GM21619 (cell line): Measurements from ENCODE around the gene CHAD.
"Not testable (repeated sequence)": the region's sequence is repeated elsewhere in the genome, so short reads cannot be mapped to it uniquely, and the experiment has no call there.

Experiments
- ATAC-seq: cut with Tn5 transposase; IDR thresholded peaks from one replicate; pipeline ENCODE4 v1.9.1; 2021; ENCODE audit not compliant: unreplicated experiment

Gene CHAD

DNA sequence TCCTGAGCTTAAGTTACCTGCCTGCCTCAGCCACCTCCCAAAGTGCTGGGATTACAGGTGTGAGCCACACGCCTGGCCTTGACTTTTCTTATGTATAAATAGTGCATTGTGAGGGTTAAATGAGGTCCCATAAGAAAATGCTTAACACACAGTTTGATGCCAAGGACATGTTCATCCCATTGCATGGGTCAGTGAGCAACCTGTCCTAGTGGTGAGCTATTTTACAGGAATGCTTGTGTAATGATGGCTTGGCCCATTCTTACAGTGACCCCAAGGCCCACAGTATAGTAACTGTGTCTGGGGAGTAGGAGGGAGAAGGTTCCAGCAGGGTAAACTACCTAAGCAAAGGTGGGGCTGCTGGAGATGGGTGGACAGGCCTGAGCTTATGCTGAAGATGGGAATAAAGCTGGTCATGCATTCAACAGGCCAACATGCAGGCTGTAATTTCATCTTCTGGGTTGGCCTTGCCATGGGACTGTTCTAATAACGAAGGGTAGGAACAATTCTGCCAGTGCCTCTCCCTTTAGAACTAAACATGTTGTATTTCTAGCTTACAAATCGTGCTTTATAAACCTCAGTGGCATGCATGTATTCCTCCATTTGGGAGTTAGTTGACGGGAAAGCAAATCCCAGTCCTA, 36.4 kb downstream of the CHAD start:
- ATAC-seq = no peak

DNA sequence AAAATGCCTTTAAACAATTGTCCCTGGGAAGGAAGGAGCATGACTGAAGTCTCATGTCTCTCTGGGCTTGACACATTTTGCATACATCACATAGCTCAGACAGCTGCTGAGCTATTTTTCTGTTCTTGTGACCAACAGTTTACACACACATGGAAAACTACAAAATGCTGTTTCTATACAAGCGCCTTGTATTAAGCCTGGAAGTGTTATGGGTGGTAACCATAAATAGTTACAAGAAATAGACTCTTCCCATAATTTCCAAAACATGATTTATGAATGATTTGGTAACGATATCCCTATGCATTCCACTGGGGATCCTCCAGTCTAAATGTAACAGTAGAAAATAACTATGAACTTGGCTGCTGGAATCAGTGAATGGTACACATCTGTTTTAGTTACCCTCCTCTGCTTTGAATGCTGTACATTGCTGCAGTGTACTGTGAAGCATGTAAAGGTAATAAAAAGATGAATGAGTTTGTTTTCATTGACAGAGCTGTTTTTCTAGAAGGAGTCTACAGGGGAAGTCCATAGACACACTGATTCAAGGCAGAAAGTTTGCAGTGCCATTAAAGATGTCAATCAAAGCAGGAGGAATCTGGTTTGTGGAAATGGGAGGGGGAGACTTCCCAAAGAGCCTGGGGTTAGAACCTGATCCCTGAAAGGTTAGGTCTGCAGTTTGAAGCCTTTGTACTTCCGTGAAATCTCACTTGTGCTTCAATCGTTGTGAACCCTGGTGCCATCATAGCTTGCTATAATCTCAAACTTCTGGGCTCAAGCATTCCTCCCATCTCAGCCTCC, 37.7 kb downstream of the CHAD start:
- no peak for ATAC-seq

DNA sequence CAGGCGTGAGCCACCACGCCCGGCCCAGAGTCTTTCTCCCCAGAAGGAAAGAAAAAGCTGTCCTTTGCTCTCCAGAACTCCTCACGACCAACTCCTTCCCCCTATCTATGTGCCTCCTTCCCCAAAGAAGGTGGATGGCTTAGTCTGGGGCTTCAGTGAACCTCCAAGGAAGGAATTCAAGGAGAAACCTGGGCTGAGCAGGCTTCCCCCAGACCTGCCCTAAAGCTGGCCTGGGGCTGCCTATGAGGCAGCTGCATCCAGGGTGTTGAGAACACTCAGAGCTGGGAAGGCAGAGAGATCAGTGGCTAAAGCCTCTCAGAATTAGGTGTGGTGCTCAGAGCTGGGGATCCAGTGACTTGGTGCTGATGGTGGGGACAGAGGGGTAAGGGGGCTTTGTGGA, 38.9 kb downstream of the CHAD start:
- no peak for ATAC-seq

DNA sequence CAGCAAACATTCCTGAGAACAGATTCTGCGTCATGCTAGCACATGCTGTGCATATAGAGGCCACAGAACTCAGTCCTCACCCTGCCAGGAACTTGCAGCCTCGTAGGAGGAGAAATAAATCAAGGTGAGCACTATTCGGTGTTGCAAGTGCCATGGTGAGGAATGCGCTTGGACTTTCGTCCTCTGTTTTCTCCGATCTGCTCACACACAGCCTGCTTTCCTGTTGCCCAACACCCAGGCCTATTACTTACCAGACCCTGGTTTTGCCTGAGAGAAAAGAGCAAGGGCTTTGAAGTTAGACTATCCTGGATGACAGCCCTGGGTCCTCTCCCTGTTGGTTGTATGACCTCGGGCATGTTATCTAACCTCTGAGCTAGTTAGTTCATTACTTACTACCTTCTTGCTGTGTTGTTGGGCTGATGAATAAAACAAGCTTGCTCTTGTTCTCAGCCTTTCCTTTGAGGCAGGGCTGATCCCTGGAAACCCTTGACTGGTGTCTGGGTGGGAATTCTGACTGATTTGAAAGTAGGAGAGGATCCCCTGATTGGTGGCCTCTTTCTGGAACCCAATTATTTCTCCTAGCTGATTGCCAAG, 39.8 kb downstream of the CHAD start:
- no peak for ATAC-seq

DNA sequence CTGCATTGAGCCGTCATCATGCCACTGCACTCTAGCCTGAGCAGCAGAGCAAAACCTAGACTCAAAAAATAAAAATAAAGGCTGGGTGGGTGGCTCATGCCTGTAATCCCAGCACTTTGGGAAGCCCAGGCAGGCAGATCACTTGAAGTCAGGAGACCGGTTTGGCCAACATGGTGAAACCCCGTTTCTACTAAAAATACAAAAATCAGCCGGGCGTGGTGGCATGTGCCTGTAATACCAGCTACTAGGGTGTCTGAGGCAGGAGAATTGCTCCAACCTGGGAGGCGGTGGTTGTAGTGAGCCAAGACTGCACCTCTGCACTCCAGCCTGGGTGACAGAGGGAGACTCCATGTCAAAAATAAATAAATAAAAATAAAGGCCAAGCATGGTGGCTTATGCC, 40.6 kb downstream of the CHAD start:
- ATAC-seq = not testable (repeated sequence)

DNA sequence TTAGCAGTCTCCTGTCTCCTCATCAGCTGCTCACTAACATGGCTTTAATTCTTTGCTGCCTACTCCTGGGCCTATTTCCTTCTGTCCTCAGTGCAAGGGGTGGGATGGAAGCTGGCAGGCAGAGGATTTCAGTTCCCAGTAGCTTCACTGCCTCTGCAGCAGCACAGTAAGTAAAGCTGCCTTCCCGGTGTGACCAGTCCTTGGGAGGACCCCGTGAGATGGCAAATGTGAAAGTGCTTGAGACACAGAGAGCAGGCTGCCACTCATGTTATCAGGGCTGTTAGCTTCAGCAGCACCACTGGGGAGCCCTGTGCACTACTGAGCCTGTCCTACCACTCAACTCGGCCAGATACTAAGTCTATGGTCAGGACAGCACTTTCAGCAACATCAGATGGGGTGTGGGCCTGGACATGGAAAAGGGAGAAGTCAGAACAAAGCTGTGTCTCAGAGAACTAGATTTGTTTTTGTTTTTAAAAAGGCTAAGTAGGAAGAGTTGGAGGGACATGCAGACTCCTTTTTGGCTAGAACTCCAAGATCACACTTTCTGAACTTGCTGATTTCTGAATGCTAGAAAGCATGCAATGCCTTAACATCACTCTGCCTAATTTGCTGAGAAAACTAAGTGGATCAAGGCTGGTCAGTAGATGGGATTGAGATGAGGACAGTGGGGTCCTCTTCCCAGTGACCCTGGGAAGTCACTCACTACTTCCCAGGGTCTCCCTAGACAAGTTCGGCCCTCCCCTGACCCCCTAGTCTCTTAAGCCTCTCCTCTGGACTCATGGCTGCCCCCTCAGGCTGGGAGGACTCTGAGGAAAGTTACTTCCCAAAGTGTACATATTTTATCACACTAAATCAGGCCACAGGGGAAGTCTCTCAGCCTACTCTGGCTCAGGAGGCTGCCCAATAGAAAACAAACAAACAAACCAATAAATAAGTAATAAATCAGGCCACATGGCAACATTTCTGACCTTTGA, 41.6 kb downstream of the CHAD start:
- ATAC-seq = peak; percentile 20

DNA sequence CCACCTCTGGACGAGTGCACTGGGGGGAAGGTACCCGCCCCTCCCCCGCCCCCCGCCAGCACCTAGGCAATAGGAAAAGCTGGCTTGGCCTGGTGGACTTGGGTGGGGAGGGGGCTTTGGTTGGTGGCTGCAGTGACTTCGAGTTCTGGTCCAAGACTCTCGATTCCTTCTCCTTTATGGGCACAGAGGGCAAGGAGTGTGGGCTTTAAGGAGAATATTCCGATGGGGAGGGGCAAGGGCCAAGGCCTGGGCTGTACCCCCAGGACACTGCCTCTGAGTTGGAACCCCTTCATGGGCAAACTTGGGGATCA, 42.3 kb downstream of the CHAD start:
- no peak for ATAC-seq

DNA sequence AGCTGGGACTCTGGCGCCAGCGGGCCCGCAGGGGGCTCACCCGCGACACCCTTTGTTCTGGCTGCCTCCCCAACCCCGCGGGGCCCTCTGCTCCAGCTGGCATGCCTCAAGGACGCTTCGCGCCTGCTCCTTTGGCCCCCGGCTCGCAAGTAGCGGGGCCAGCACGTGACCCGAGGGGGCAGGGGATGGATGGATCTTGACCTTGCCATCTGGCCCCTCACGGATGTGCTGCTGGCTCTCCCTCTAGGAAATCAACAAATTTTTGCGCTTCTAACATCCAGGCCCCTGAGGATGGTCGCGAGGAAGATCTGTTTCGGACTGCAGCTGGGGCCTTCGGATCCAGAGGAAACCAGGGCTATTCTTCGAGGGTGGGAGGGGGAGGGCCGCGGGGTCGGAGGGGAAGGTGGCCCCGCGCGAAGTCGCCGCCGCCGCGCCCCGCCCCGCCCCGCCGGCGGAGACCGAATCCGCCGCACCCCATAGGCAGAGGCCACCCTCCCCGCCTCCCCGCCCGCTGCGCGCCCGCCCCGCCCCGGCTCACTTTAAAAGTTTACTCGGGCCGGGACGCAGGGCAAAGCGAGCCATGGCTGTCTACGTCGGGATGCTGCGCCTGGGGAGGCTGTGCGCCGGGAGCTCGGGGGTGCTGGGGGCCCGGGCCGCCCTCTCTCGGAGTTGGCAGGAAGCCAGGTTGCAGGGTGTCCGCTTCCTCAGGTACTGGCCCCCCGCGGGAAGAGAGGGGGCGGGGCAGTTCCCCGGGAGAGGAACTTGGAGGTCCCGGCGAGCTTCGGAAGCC, 42.8 kb downstream of the CHAD start, which contains the start of gene ACSF2:
Gene ACSF2 (plus strand): TSS at position 537 of the 790 bp plus-strand sequence. CDS start 44 bp downstream, at position 581.
- ATAC-seq = peak; percentile 47

DNA sequence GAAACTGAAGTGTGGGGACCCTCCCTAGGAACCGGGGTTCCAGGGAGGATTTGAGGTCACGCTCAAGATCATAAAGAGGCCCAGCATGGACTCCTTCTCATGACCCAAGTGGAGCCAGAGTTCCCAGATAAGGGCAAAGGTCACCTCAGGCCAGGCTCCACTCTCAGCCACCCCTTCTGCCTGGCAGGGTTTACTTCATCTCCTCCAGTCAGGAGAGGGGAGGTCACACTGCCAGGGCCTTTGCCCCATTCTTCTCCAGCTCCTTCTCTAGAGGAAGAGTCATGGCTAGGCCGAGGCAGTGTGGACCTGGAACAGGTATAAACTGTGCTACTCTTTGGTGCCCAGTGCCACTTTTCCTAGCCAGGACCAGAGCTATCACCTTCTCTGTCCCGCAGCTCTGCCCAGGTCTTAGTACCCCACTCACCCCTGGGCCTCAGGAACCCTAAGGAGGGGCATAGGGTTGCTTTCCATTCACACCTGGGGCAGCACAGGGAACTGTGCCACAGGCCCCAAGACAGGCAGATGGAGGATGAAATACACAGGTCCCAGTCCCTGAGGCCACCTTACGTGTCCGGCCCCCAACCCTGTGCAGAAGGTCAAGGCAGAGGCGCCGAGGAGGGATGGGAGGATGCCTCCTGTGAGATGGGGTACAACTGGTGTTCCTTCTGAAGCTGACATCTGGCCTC, 43.5 kb downstream of the CHAD start:
- peak; percentile 9 for ATAC-seq

DNA sequence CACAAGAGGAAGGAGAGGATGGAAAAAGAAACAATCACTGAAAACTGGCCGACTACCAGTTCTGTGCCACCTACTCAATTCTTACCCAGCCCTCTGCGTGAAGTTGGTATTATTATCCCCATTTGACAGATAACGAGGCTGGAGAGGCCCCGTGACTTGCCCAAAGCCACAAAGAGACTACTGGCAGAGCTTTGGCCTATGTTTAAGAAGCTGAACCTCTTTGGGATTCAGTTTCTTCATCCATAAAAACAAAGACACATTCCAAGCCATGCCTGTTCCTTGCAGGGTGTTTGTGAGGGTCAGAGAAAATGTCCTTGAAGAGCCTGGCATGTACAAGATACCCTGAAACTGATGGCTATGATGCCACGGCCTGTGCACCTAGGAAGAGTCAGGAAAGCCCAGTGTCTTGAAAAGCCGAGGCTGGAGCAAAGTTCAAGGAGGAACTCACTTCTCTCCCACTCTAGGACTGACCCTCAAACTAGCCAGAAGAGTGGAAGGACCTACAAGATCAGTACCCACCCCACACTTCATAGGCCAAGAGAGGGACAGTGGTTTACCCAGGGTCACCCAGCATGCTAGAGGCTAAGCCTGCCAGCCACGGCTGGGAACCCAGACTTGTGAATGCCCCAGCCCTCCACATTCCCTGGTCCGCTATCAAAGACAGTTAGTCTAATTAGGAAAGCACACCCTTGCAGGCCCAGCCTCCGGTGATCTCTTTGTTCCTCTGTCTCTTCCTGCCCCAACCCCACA, 44.3 kb downstream of the CHAD start:
- ATAC-seq = no peak

DNA sequence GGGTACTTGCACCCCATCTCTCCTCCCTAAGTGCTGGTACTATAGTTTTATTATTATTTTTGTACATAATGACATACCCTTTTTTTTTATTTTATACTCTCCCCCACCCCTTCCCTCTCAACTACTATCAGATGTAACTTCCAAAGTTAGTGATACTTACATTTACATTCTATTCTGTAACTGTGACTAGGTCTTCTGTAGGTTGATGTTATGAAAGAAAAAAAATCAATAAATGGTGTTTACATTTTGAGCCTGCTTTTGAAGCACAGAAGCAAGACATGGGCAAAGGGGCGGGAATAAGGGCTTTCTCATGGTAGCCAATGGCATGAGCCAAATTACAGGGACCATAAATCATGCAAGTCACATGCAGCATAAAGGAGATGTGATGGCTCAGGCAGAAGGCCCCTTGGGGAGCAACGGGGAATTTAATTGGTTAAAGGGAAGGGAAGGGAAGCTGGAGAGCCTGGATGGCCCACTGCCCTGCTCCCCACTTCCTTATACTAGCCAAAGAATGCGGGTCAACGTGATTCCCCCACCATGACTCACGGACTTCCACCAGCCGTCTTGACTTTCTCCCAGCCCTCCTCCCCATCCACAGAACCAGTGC, 45.0 kb downstream of the CHAD start:
- ATAC-seq = no peak

DNA sequence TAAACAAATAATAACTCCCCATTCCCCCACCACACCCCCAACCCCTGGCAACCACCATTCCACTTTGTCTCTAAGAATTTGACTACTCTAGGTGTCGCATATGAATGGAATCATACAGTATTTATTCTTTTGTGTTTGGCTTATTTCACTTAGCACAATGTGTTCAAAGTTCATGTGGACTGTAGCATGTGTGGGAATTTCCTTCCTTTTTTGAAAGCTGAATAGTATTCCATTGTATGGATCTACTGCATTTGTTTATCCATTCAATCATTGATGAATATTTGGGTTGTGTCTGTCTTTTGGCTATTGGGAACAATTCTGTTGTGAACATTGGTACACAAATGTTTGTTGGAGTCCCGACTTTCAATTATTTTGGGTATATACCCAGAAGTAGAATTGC, 45.9 kb downstream of the CHAD start:
- no peak for ATAC-seq

DNA sequence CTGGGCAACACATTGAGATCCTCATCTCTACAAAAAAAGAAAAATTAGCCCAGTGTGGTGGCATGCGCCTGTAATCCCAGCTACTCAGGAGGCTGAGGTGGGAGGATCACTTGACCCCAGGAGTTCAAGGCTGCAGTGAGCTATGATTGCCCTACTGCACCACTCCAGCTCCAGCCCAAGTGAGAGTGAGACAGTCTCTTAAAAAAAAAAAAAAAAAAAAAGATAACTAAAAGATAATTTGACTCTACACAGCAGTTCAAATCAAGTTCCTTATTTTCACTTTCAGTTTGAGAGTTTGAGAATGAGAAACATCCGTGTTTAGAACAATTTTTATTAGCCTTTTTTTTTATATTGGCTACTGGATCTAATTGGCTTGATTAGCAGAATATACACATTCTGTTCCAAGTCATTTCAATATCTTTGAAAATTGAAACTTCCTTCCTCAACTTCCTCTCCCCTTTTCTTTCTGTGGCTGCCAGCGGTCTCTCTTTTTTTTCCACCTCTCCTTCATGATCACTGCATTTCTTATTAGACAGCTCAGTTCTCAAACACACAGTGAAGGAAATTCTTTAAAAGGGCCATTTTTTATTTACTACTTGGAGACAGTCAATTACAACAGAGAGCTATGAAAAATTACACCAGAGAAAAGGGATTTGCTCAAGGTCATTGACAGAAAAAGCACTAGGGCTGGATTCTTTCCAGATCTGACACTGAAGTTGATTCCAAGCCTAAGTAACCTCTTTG, 47.2 kb downstream of the CHAD start:
- no peak for ATAC-seq

DNA sequence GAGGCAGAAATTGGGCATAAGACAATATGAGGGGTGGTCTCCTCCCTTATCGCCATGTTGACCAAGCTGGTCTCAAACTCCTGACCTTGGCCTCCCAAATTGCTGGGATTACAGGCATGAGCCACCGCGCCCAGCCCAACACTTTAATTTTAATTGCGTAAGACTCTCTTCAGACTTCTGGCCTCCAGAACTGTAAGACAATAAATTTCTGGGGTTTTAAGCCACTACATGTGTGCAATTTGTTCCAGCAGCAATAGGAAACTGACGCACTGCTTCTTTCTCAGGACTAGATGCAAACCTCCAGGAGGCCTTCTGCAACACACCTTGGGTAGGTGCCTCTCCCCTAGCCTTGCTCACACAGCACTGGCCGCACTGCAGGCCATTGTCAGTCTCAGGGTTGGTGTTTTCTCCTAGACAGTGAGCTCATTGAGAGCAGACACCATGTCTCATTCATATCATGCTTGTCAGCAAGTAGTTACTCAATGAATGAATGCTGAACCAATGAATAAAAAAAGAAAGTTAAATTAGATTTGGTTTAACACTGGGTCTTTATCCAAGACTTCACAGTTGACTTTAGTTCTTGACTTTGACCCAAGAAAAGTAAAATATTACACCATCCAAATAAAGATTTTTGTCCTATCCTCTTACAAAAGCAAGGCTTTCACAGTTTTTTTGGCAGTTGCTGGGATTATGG, 48.1 kb downstream of the CHAD start:
- no peak for ATAC-seq

DNA sequence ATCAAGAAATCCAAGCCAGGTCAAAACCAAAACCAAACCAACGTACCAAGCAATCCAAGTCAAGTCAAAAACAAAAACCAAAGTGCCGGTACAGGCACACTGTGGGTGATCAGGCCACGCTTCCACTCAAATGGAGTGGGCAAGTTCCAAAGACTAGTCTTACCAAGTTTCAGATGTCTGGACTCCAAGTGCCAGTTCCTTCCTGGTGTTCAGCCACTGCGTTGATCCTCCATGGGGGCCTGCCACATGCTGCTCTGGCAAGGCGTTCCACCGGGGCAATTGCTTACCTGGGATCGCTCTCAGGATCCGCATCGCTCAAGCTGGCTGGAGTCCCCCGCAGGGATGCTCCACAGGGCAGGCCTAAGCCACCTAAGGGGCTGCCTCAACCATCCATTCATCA, 49.1 kb downstream of the CHAD start:
- not testable (repeated sequence) for ATAC-seq

DNA sequence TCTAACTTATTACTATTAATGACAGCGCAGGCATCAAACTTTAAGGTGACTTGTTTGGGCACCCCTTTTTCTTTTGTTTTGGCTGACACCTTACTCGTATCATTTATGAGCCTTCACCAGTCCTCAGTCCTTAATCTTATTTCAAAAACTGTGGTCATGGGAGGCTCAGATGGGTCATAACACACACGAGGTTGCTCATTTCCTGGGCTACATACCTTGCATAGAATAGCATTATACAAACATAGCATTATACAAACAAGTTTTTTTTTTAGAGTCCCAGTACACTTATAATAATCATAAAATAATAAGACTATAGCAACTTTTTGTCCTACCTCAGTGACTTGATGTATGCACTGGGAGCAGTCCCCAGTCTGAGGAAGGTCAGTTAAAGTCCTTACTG, 53.9 kb downstream of the CHAD start:
- ATAC-seq = no peak
